T-helper 9 cell (primary cell): ENCODE measurements around the gene ARHGEF18.
A peak's percentile ranks its signal among the peaks of the same experiment; 100 is the strongest.

Experiments
- DNase-seq: peaks from one replicate; pipeline ENCODE4 v3.0.0-alpha.2; 2020

The ARHGEF18 gene

GRCh38 chr19:7386308-7386707 is 37.6 kb downstream of the ARHGEF18 start:
- DNase-seq, result no peak

- DNase-seq, result no peak
Measured at GRCh38 chr19:7386769-7387168, 38.0 kb downstream of the ARHGEF18 start.

GRCh38 chr19:7391218-7391670 is 42.5 kb downstream of the ARHGEF18 start:
- DNase-seq, result no peak

GRCh38 chr19:7393459-7393858 is 44.7 kb downstream of the ARHGEF18 start:
- DNase-seq, result no peak

- no peak for DNase-seq
Measured at GRCh38 chr19:7393939-7394730, 45.4 kb downstream of the ARHGEF18 start.

GRCh38 chr19:7394731-7395359 is 46.1 kb downstream of the ARHGEF18 start:
- peak; percentile 86 for DNase-seq

- no peak for DNase-seq
Measured at GRCh38 chr19:7395360-7396066, 46.8 kb downstream of the ARHGEF18 start.

GRCh38 chr19:7397687-7398086 is 49.0 kb downstream of the ARHGEF18 start:
- DNase-seq, result no peak
